ENCODE results near the gene ZNF8. TPM values are rescaled to one million over a fixed set of nuclear protein-coding genes. Genes with fewer than 3 reads are reported as not detected.
"Not testable (repeated sequence)": the region's sequence is repeated elsewhere in the genome, so short reads cannot be mapped to it uniquely, and the experiment has no call there.

ZNF8 gene
- polyA plus RNA-seq, 1 donor from 2014 or later: 5.5 TPM

- TF ChIP-seq EP300 (conservative IDR thresholded peaks at IDR 0.05; ENCODE audit: poor library complexity, severe bottlenecking) (no peak), EZH2 (IDR thresholded peaks at IDR 0.05; ENCODE audit: borderline replicate concordance, insufficient read depth, low read length, poor library complexity, severe bottlenecking) (no peak), SMC3 (conservative IDR thresholded peaks at IDR 0.05; ENCODE audit: poor library complexity) (no peak), TAF1 (IDR thresholded peaks at IDR 0.05; ENCODE audit: low read depth) (no peak), RAD21 (conservative IDR thresholded peaks at IDR 0.05) (no peak), POLR2AphosphoS5 (IDR thresholded peaks at IDR 0.05) (no peak), MXI1 (conservative IDR thresholded peaks at IDR 0.05; ENCODE audit: poor library complexity, severe bottlenecking) (no peak)
- TF ChIP-seq, protein P1, sequence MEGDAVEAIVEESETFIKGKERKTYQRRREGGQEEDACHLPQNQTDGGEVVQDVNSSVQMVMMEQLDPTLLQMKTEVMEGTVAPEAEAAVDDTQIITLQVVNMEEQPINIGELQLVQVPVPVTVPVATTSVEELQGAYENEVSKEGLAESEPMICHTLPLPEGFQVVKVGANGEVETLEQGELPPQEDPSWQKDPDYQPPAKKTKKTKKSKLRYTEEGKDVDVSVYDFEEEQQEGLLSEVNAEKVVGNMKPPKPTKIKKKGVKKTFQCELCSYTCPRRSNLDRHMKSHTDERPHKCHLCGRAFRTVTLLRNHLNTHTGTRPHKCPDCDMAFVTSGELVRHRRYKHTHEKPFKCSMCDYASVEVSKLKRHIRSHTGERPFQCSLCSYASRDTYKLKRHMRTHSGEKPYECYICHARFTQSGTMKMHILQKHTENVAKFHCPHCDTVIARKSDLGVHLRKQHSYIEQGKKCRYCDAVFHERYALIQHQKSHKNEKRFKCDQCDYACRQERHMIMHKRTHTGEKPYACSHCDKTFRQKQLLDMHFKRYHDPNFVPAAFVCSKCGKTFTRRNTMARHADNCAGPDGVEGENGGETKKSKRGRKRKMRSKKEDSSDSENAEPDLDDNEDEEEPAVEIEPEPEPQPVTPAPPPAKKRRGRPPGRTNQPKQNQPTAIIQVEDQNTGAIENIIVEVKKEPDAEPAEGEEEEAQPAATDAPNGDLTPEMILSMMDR (IDR thresholded peaks at IDR 0.05; ENCODE audit: poor library complexity, severe bottlenecking): no peak
- H3K9me3 ChIP-seq (ENCODE audit: low read length): no peaks in the 10 kb centered on the region
- peak overlapping the region; percentile 79 for H3K9ac ChIP-seq (ENCODE audit: low read length)
- H3K4me3 ChIP-seq (ENCODE audit: low read length): peak overlapping the region; percentile 80
- H3K27me3 ChIP-seq (ENCODE audit: insufficient read depth, low read depth, low read length): no peaks in the 10 kb centered on the region
- peak overlapping the region; percentile 80 for H3K27ac ChIP-seq (ENCODE audit: low read length)
- H3K79me2 ChIP-seq (replicated peaks; ENCODE audit: insufficient read depth, low read length): peaks cover 41% of the 10 kb centered on the region
- peak overlapping the region; percentile 92 for H3K4me2 ChIP-seq (ENCODE audit: low read length)
- H4K20me1 ChIP-seq (ENCODE audit: insufficient read depth): no peaks in the 10 kb centered on the region
- H2AFZ ChIP-seq (ENCODE audit: low read depth, low read length): no peak overlapping the region
- peaks cover 10% of the 10 kb centered on the region for H3K36me3 ChIP-seq (ENCODE audit: insufficient read depth, low read length)
- H3K9me2 ChIP-seq (ENCODE audit: insufficient read depth, low read length): no peaks in the 10 kb centered on the region
- H3F3A ChIP-seq (ENCODE audit: insufficient read depth, low read length, poor library complexity, severe bottlenecking): no peaks in the 10 kb centered on the region
Measured at GRCh38 chr19:58305932-58306323, 27.2 kb downstream of the ZNF8 start.

DNA sequence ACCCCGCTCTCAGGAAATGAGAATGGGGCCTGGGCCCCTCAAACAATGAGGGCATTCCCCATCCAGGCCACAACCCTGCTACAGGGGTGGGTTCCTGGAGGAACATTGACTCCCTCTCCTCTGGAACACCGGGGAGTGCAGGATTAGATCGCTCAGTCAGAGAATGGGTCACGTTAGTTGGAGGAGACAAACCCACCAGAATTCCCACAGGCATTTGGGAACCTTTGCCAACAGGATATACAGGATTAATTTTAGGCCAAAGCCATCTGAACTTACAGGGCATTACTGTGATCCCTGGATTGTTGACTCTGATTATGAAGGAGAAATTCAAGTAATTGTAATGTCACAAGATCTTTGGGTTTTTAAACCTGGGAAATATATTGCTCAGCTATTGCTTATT is 29.0 kb downstream of the ZNF8 start:
- Histone ChIP-seq H3K4me2 (ENCODE audit: low read length) (no peak overlapping the region), H3K27me3 (ENCODE audit: insufficient read depth, low read depth, low read length) (no peaks in the 10 kb centered on the region), H4K20me1 (ENCODE audit: insufficient read depth) (no peaks in the 10 kb centered on the region), H3F3A (ENCODE audit: insufficient read depth, low read length, poor library complexity, severe bottlenecking) (no peaks in the 10 kb centered on the region), H3K9me2 (ENCODE audit: insufficient read depth, low read length) (no peaks in the 10 kb centered on the region), H3K9ac (ENCODE audit: low read length) (no peak overlapping the region), H2AFZ (ENCODE audit: low read depth, low read length) (no peak overlapping the region), H3K27ac (ENCODE audit: low read length) (no peak overlapping the region), H3K36me3 (ENCODE audit: insufficient read depth, low read length) (peaks cover 22% of the 10 kb centered on the region), H3K4me3 (ENCODE audit: low read length) (no peak overlapping the region), H3K79me2 (replicated peaks; ENCODE audit: insufficient read depth, low read length) (peaks cover 31% of the 10 kb centered on the region), H3K9me3 (ENCODE audit: low read length) (no peaks in the 10 kb centered on the region)
- TF ChIP-seq SMC3 (conservative IDR thresholded peaks at IDR 0.05; ENCODE audit: poor library complexity): no peak

GRCh38 chr19:58310685-58311084 is 31.9 kb downstream of the ZNF8 start:
- H3K4me3 ChIP-seq (ENCODE audit: low read length); H2AFZ ChIP-seq (ENCODE audit: low read depth, low read length); H3K4me2 ChIP-seq (ENCODE audit: low read length); H3K9me2 ChIP-seq (ENCODE audit: insufficient read depth, low read length); H3K27ac ChIP-seq (ENCODE audit: low read length); H3F3A ChIP-seq (ENCODE audit: insufficient read depth, low read length, poor library complexity, severe bottlenecking); H3K9ac ChIP-seq (ENCODE audit: low read length); H4K20me1 ChIP-seq (ENCODE audit: insufficient read depth); H3K27me3 ChIP-seq (ENCODE audit: insufficient read depth, low read depth, low read length); H3K9me3 ChIP-seq (ENCODE audit: low read length): not testable (repeated sequence)
- H3K36me3 ChIP-seq (ENCODE audit: insufficient read depth, low read length): peaks cover 31% of the 10 kb centered on the region
- H3K79me2 ChIP-seq (replicated peaks; ENCODE audit: insufficient read depth, low read length): peaks cover 20% of the 10 kb centered on the region
- TF ChIP-seq RAD21 (conservative IDR thresholded peaks at IDR 0.05): peak; percentile 17
- TF ChIP-seq SMC3 (conservative IDR thresholded peaks at IDR 0.05; ENCODE audit: poor library complexity): peak; percentile 28
- TF ChIP-seq, protein P1 (IDR thresholded peaks at IDR 0.05; ENCODE audit: poor library complexity, severe bottlenecking): peak; percentile 40
